ENCODE data around the gene PPID. TPM values are rescaled to one million over a fixed set of nuclear protein-coding genes. Genes with fewer than 3 reads are reported as not detected.

The PPID gene
- total RNA-seq, 2 donors from 2014 or later, result 20.3 to 48.5 TPM

DNA sequence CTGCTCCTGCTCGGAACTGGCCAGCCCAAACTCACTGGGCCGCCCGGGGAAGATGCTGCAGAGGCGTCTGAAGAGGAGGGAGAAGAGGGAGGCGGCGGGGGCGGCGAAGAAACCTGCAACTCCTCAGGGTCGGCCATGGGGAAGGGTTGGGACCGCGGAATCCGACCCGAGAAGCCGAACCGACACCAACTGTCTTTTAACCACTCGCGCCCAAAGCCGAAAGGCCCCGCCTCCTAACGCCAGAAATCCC lies 51.6 kb downstream of the PPID start, which contains the start of gene C4orf46:
Gene C4orf46, minus strand, starts transcription at position 223 of the 250 bp plus-strand sequence. Its CDS starts 86 bp downstream, at position 137.
- peaks cover 8% of the 10 kb centered on the region for H3K4me1 ChIP-seq
- intact Hi-C loops (cut with DNase I), result no loop called here
- no peaks in the 10 kb centered on the region for H3K36me3 ChIP-seq
- no peaks in the 10 kb centered on the region for H3K9me3 ChIP-seq
- H3K4me3 ChIP-seq, result peak within 1 kb of the TSS; percentile 89
- H3K27me3 ChIP-seq, result no peaks in the 10 kb centered on the region
- H3K27ac ChIP-seq, result peak within 1 kb of the TSS; percentile 95
- DNase-seq, result no peak
- peak within 1 kb of the TSS; percentile 96 for H3K9ac ChIP-seq (ENCODE audit: low read depth in 2 of 2, low read length in 2 of 2)
- TF ChIP-seq, protein P1, sequence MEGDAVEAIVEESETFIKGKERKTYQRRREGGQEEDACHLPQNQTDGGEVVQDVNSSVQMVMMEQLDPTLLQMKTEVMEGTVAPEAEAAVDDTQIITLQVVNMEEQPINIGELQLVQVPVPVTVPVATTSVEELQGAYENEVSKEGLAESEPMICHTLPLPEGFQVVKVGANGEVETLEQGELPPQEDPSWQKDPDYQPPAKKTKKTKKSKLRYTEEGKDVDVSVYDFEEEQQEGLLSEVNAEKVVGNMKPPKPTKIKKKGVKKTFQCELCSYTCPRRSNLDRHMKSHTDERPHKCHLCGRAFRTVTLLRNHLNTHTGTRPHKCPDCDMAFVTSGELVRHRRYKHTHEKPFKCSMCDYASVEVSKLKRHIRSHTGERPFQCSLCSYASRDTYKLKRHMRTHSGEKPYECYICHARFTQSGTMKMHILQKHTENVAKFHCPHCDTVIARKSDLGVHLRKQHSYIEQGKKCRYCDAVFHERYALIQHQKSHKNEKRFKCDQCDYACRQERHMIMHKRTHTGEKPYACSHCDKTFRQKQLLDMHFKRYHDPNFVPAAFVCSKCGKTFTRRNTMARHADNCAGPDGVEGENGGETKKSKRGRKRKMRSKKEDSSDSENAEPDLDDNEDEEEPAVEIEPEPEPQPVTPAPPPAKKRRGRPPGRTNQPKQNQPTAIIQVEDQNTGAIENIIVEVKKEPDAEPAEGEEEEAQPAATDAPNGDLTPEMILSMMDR (IDR thresholded peaks at IDR 0.05), result no peak

DNA sequence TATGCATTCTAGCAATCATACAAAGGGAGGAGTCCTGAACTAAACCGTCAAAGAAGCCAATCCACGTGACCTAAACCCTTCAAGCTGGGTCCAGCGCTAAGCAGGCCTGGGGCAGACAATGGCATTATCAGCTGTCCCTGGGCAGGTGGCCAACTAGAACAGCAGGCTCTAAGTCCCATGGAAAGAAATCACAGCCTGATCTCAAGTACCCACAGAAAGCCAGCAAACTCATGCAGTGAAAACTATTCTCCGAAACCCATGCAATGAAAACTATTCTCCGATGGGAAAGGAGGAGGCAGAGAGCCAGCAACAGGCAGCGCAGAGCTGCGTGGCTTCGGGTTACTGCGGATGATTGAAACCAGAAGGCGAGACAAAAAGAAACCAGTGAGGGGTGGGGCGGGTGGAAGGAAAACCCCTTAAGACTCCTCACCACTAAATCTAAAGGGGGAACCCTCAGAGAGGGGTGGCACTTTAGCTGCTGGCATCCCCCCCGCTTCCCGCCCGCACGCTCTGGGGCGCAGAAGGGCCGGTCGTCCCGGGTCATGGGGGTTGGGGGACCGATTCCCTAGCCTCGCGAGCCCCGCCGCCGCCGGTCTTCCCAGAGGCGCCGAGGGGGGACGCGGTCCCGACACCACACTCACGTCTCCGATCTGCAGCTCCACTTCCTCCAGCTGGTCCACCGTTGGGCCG lies 52.1 kb downstream of the PPID start:
- peaks cover 8% of the 10 kb centered on the region for H3K4me1 ChIP-seq

DNA sequence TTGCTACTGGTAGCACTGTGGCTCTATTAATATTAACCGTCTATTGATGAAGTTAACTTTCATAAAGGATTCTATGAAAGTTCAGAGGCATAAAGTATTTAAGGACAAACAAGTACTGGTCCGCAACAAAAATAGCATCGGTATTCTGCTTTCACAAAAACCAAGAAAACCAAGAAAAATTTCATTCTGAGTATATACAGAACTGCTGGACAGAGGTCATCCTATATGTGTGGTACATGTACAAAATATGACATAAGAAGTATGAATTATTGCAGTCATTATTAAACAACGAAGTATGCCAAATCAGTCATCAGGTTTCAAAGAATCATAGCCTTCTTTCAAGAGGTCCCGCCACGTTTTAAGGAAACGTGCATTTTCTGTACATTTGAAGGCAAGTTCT lies 53.9 kb downstream of the PPID start:
- Histone ChIP-seq H3K9me3 (no peaks in the 10 kb centered on the region), H3K27ac (no peak overlapping the region), H3K27me3 (no peaks in the 10 kb centered on the region), H3K4me1 (peaks cover 8% of the 10 kb centered on the region), H3K36me3 (no peaks in the 10 kb centered on the region), H3K4me3 (no peak overlapping the region), H3K9ac (ENCODE audit: low read depth in 2 of 2, low read length in 2 of 2) (no peak overlapping the region)
- no peak for DNase-seq
- TF ChIP-seq, protein P1 (IDR thresholded peaks at IDR 0.05), result no peak
- intact Hi-C loops (cut with DNase I), result no loop called here

More for the DNA sequence above, 52.1 kb downstream of the PPID start:
- Histone ChIP-seq H3K9me3 (no peaks in the 10 kb centered on the region), H3K27ac (peak overlapping the region; percentile 95), H3K4me3 (peak overlapping the region; percentile 89), H3K36me3 (no peaks in the 10 kb centered on the region), H3K27me3 (no peaks in the 10 kb centered on the region), H3K9ac (ENCODE audit: low read depth in 2 of 2, low read length in 2 of 2) (peak overlapping the region; percentile 59 to 71)
- intact Hi-C loops (cut with DNase I), result no loop called here
- DNase-seq, result peak; percentile 78
- TF ChIP-seq, protein P1 (IDR thresholded peaks at IDR 0.05), result no peak

DNA sequence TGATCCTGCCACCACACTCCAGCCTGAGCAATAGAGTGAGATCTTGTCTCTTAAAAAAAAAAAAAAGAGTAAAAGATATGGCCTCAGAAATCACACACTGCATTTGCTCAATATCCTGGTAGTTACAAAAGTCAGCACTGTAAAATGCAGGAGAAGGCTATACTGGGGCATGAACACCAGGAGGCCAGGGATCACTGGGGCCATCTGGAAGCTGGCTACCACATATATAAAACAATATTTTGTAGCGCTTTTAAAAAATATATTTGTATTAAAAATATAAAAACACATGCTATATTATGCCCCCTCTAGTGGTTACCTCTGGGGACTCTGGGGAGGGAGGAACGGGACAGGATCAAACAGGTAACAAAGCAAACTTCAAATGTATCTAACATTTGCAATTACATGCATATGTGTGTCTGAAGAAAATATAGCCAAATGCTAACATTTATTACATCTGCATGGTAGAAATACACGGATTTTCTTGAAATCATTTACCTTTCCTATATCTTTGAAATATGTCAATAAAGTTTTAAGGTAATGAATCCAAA lies 55.5 kb downstream of the PPID start:
- no peaks in the 10 kb centered on the region for H3K27me3 ChIP-seq
- peak; percentile 26 for DNase-seq
- H3K9ac ChIP-seq (ENCODE audit: low read depth in 2 of 2, low read length in 2 of 2), result no peak overlapping the region
- H3K36me3 ChIP-seq, result no peaks in the 10 kb centered on the region
- TF ChIP-seq, protein P1 (IDR thresholded peaks at IDR 0.05), result peak; percentile 39
- H3K9me3 ChIP-seq, result no peaks in the 10 kb centered on the region
- peaks cover 8% of the 10 kb centered on the region for H3K4me1 ChIP-seq
- H3K27ac ChIP-seq, result no peak overlapping the region
- intact Hi-C loops (cut with DNase I), result no loop called here
- H3K4me3 ChIP-seq, result no peak overlapping the region

DNA sequence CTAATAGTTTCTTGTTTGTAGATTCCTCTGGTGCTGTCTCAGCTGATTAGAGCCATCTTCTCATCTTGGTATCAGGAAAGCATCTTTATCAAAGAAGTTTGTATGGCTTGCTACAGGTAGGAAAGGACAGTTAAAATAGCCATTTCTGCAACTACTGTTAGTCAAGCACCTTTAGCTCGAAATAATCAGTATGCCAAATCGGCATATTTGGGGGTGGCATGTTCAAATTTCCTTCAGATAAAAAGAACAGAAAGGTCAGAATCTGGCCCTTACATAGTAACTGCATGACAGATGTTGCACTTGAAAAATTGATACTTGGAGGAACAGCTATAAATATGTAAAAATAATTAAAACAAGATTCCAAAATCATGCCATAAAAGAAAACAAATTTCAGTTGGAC lies 56.3 kb downstream of the PPID start:
- Histone ChIP-seq H3K9ac (ENCODE audit: low read depth in 2 of 2, low read length in 2 of 2) (no peak overlapping the region), H3K36me3 (no peaks in the 10 kb centered on the region), H3K9me3 (no peaks in the 10 kb centered on the region), H3K27me3 (no peaks in the 10 kb centered on the region), H3K4me1 (peaks cover 8% of the 10 kb centered on the region), H3K27ac (no peak overlapping the region), H3K4me3 (no peak overlapping the region)
- intact Hi-C loops (cut with DNase I), result no loop called here
- TF ChIP-seq, protein P1 (IDR thresholded peaks at IDR 0.05), result no peak
- no peak for DNase-seq

All from colonic mucosa (tissue), 4 donors.